GM12891 (cell line): Measurements from ENCODE around the gene FCAMR.

Experiments used
- POLR2A ChIP-seq: IDR thresholded peaks from 2 replicates; pipeline ENCODE4 v1.6.1; 2011; ENCODE audit warnings: low read depth, low read length, control low read depth
- POLR2AphosphoS5 ChIP-seq: IDR thresholded peaks from 2 replicates; pipeline ENCODE4 v1.6.1; 2011; ENCODE audit warnings: low read depth, low read length, control low read depth
- POU2F2 ChIP-seq: IDR thresholded peaks from 2 replicates; pipeline ENCODE4 v1.6.1; 2011; ENCODE audit warnings: low read depth, mild to moderate bottlenecking, control low read depth, low read length, moderate library complexity
- SPI1 ChIP-seq: IDR thresholded peaks from 2 replicates; pipeline ENCODE4 v1.6.1; 2011; ENCODE audit warnings: low read depth, low read length, control low read depth
- TAF1 ChIP-seq: IDR thresholded peaks from 2 replicates; pipeline ENCODE4 v1.6.1; 2011; ENCODE audit warnings: low read depth, low read length, control low read depth

- no peak for TF ChIP-seq POLR2A
- TF ChIP-seq POLR2AphosphoS5: no peak
- TF ChIP-seq POU2F2: no peak
- no peak for TF ChIP-seq SPI1
- no peak for TF ChIP-seq TAF1
These were observed 47.6 kb upstream of the FCAMR start for GRCh38 chr1:207017615-207018559.
